Thymus (tissue), 11 donors: ENCODE data around the gene CDC42EP2. TPM values are rescaled to one million over a fixed set of nuclear protein-coding genes. Genes with fewer than 3 reads are reported as not detected.
A peak's percentile ranks its signal among the peaks of the same experiment; 100 is the strongest.

ENCODE experiments used
- DNase-seq, 9 donors: peaks; one replicate each; pipeline ENCODE4 v3.0.0-alpha.2; 2013; ENCODE audit warnings: low spot score in 9 of 9, low read depth in 6 of 9, missing footprints in 1 of 9
- H3K27ac ChIP-seq, 2 donors: one replicate each; pipeline ENCODE4 v1.5.1; 2013; ENCODE audit warnings: control low read depth in 1 of 2, low read depth in 1 of 2, low read length in 1 of 2, mild to moderate bottlenecking in 1 of 2, moderate library complexity in 1 of 2
- H3K27me3 ChIP-seq, 2 donors: one replicate each; pipeline ENCODE4 v1.5.1; 2013; ENCODE audit warnings: low read length in 1 of 2; ENCODE audit not compliant: control insufficient read depth in 2 of 2, insufficient read depth in 1 of 2
- H3K36me3 ChIP-seq, 2 donors: one replicate each; pipeline ENCODE4 v1.5.1; 2013; ENCODE audit warnings: low read length in 1 of 2, mild to moderate bottlenecking in 1 of 2, moderate library complexity in 1 of 2; ENCODE audit not compliant: control insufficient read depth in 2 of 2, insufficient read depth in 2 of 2
- H3K4me1 ChIP-seq, 2 donors: one replicate each; pipeline ENCODE4 v1.5.1; 2013; ENCODE audit warnings: low read length in 2 of 2; ENCODE audit not compliant: control insufficient read depth in 2 of 2, insufficient read depth in 2 of 2
- H3K4me3 ChIP-seq, 2 donors: one replicate each; pipeline ENCODE4 v1.5.1; 2013; ENCODE audit warnings: low read length in 2 of 2, control low read depth in 1 of 2, mild to moderate bottlenecking in 1 of 2
- H3K9me3 ChIP-seq, 2 donors: one replicate each; pipeline ENCODE4 v1.5.1; 2013; ENCODE audit warnings: low read length in 1 of 2, mild to moderate bottlenecking in 1 of 2; ENCODE audit not compliant: control insufficient read depth in 2 of 2, insufficient read depth in 1 of 2
- WGBS: extraction: QIAGEN DNeasy Blood & Tissue Kit; methylation state at CpG from one replicate; pipeline ENCODE4 v1.1.7; 2013; 5-methylcytosine and 5-hydroxymethylcytosine counted together
- polyA plus RNA-seq: library from polyadenylated mRNA; stranded (reverse); fragments of 200-250 nt; gene quantifications from one replicate; pipeline ENCODE4 v1.2.3, GENCODE V29; 2013
- total RNA-seq: library from RNA; stranded (reverse); fragments of 120-200 nt; gene quantifications from one replicate; pipeline ENCODE4 v1.2.4, GENCODE V29; 2013
- donor health status: healthy.

CDC42EP2 gene
- total and polyA plus RNA-seq, 2 donors: 0.33 to 3.2 TPM

- Histone ChIP-seq H3K9me3 (peaks cover 0 to 2% of the 10 kb centered on the region in 2 donors), H3K4me3 (peak overlapping the region; percentile 46 to 75), H3K4me1 (peaks cover 18 to 46% of the 10 kb centered on the region in 2 donors), H3K27me3 (peaks cover 0 to 20% of the 10 kb centered on the region in 2 donors), H3K36me3 (peaks cover 13 to 33% of the 10 kb centered on the region in 2 donors), H3K27ac (peak overlapping the region in 1 of 2 donors; percentile 71)
- 1% methylated on average over 47 of the region's 47 CpGs for WGBS
- DNase-seq: peak in 6 of 9 donors; percentile 55 to 76 (median 62)
Observed at GRCh38 chr11:65355013-65355775, 40.5 kb downstream of the CDC42EP2 start.

DNA sequence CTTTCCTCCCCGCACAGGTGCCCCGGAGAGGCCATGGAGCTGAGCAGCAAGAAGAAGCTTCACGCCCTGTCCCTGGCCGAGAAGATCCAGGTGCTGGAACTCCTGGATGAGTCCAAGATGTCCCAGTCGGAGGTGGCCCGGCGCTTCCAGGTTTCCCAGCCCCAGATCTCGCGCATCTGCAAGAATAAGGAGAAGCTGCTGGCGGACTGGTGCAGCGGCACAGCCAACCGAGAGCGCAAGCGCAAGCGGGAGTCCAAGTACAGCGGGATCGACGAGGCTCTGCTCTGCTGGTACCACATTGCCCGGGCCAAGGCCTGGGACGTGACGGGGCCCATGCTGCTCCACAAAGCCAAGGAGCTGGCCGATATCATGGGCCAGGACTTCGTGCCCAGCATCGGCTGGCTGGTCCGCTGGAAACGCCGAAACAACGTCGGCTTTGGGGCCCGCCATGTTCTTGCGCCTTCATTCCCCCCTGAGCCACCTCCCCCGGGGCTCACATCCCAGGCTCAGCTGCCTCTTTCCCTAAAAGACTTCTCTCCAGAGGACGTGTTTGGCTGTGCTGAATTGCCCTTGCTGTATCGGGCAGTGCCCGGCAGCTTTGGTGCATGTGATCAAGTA, 41.2 kb downstream of the CDC42EP2 start:
- peaks cover 13 to 26% of the 10 kb centered on the region in 2 donors for H3K36me3 ChIP-seq
- 71% methylated on average over 35 of the region's 35 CpGs for whole genome bisulfite sequencing
- no peak overlapping the region for H3K27ac ChIP-seq
- peaks cover 0 to 20% of the 10 kb centered on the region in 2 donors for H3K27me3 ChIP-seq
- H3K4me1 ChIP-seq: peaks cover 18 to 42% of the 10 kb centered on the region in 2 donors
- H3K9me3 ChIP-seq: peaks cover 0 to 2% of the 10 kb centered on the region in 2 donors
- H3K4me3 ChIP-seq: peak overlapping the region; percentile 46 to 75
- DNase-seq: no peak

DNA sequence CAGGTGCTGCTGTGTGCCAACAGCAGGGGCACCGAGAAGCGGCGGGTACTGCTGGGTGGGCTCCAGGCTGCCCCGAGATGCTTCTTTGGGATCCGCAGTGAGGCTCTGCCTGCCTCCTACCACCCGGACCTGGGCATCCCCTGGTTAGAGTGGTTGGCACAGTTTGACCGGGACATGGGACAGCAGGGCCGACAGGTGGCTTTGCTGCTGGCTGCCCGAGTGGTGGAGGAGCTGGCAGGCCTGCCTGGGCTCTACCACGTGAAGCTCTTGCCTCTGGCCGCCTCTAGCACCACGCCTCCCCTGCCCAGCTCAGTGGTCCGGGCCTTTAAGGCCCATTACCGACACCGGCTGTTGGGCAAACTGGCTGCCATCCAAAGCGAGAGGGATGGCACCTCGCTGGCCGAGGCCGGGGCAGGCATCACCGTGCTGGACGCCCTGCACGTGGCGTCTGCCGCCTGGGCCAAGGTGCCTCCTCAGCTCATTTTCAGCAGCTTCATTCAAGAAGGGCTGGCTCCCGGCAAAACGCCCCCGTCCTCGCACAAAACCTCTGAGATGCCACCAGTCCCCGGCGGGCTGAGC, 41.8 kb downstream of the CDC42EP2 start:
- H3K9me3 ChIP-seq: peaks cover 0 to 2% of the 10 kb centered on the region in 2 donors
- H3K36me3 ChIP-seq: peaks cover 12 to 20% of the 10 kb centered on the region in 2 donors
- H3K27me3 ChIP-seq: peaks cover 0 to 20% of the 10 kb centered on the region in 2 donors
- WGBS: 98% methylated on average over 30 of the region's 30 CpGs
- H3K4me3 ChIP-seq: no peak overlapping the region
- DNase-seq: no peak
- peaks cover 14 to 38% of the 10 kb centered on the region in 2 donors for H3K4me1 ChIP-seq
- H3K27ac ChIP-seq: no peak overlapping the region

- 96% methylated on average over 8 of the region's 8 CpGs for WGBS
- no peak for DNase-seq
- peaks cover 0 to 7% of the 10 kb centered on the region in 2 donors for H3K36me3 ChIP-seq
- H3K27ac ChIP-seq: no peak overlapping the region
- H3K9me3 ChIP-seq: no peaks in the 10 kb centered on the region
- no peak overlapping the region for H3K4me3 ChIP-seq
- H3K4me1 ChIP-seq: peaks cover 11 to 30% of the 10 kb centered on the region in 2 donors
- H3K27me3 ChIP-seq: peaks cover 0 to 20% of the 10 kb centered on the region in 2 donors
Observed at GRCh38 chr11:65357856-65358356, 43.2 kb downstream of the CDC42EP2 start.

GRCh38 chr11:65362320-65362931, 47.8 kb downstream of the CDC42EP2 start:
- Histone ChIP-seq H3K9me3 (no peaks in the 10 kb centered on the region), H3K27ac (no peak overlapping the region), H3K27me3 (no peaks in the 10 kb centered on the region), H3K36me3 (no peaks in the 10 kb centered on the region), H3K4me3 (no peak overlapping the region), H3K4me1 (peaks cover 0 to 5% of the 10 kb centered on the region in 2 donors)
- 56% methylated on average over 10 of the region's 10 CpGs for WGBS
- DNase-seq: no peak

DNA sequence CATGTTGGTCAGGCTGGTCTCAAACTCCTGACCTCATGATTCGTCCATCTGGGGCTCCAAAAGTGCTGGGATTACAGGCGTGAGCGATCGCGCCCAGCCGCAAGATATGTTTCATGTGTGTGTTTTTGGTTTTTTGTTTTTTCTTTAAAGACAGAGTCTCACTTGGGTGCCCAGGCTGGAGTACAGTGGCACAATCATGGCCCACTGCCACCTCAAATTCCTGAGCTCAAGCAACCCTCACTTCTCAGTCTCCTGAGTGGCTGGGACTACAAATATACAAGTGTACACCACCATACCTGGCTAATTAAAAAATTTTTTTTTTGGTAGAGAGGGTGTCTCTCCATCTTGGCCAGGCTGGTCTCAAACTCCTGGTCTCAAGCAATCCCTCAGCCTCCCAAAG, 48.3 kb downstream of the CDC42EP2 start:
- no peak for DNase-seq
- Histone ChIP-seq H3K4me1 (peaks cover 0 to 5% of the 10 kb centered on the region in 2 donors), H3K27me3 (no peaks in the 10 kb centered on the region), H3K27ac (no peak overlapping the region), H3K9me3 (no peaks in the 10 kb centered on the region), H3K4me3 (no peak overlapping the region), H3K36me3 (no peaks in the 10 kb centered on the region)
- WGBS: 84% methylated on average over 6 of the region's 6 CpGs

DNA sequence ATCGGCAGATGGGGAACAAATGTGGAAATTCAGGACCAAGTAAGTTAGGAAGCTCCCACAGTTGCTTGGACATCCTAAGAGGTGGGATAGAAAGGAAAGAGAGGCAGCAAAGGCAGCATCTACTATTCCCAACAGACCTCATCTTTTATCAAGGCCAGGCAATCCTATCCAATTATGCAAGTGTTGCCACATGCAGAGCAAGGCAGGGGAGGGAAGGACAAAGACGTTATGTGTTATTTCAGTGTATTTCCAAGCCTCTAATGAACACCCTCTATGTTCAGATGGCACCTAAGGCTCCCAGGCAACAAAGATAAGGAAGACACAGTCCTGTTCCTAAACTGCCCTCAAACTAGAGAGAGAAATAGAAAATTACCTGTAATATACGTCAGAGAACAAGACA, 49.1 kb downstream of the CDC42EP2 start:
- no peaks in the 10 kb centered on the region for H3K27me3 ChIP-seq
- H3K36me3 ChIP-seq: no peaks in the 10 kb centered on the region
- no peak overlapping the region for H3K4me3 ChIP-seq
- H3K9me3 ChIP-seq: no peaks in the 10 kb centered on the region
- no peak for DNase-seq
- H3K27ac ChIP-seq: no peak overlapping the region
- WGBS: 95% methylated on average over 3 of the region's 3 CpGs
- H3K4me1 ChIP-seq: peaks cover 0 to 5% of the 10 kb centered on the region in 2 donors

GRCh38 chr11:65366340-65366773, 51.7 kb downstream of the CDC42EP2 start:
- DNase-seq: peak in 4 of 9 donors; percentile 33 to 72 (median 46)
- no peaks in the 10 kb centered on the region for H3K9me3 ChIP-seq
- H3K27me3 ChIP-seq: no peaks in the 10 kb centered on the region
- no peak overlapping the region for H3K27ac ChIP-seq
- 9% methylated on average over 4 of the region's 4 CpGs for WGBS
- H3K4me1 ChIP-seq: peaks cover 0 to 5% of the 10 kb centered on the region in 2 donors
- no peaks in the 10 kb centered on the region for H3K36me3 ChIP-seq
- H3K4me3 ChIP-seq: no peak overlapping the region
